ENCODE data around the gene RELN. TPM values are rescaled to one million over a fixed set of nuclear protein-coding genes. Genes with fewer than 3 reads are reported as not detected.

RELN gene
- total RNA-seq, 2 donors from 2014 or later: 1.5 to 1.6 TPM

DNA sequence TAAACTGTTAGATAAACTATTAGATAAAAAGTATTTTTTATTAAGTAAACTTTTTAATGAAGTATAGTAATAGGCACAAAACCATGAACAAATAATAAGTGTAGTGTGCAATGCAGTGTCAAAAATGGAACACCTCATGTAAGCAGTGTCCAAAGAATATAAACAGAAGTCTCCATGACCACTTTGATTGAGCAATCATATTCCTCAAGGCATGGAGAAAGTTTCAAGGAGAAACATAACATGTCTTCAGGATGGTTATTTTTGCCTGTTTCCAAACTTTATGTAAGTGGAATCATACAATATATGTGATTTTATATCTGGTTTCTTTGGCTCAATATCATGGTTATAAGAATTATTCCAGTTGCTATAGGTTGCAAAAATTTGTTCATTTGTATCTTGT is 6.1 kb upstream of the RELN start:
- DNase-seq (no peak), ATAC-seq (no peak)
- intact Hi-C loops (cut with DNase I, micrococcal nuclease): no loop called here

DNA sequence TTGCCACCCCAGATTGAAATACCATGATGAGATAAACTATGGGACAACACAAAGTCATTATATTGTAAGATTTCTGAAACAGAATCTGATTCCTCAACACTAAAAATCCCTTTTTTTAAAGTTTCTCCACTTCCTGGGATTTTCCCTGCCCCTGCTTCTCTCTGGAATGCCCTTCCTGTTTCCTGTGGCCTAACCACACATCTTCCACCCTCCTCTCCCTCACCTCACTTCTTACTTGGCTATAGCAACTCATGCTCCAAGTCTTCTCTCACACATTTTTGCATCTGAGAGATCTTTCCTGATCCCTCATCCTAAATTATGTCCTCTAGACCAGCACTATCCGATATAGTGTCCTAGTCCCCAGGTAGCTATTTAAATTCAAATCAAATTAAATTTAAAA is 4.1 kb upstream of the RELN start:
- ATAC-seq: no peak
- no peak for DNase-seq
- intact Hi-C loops (cut with DNase I, micrococcal nuclease): no loop called here

DNA sequence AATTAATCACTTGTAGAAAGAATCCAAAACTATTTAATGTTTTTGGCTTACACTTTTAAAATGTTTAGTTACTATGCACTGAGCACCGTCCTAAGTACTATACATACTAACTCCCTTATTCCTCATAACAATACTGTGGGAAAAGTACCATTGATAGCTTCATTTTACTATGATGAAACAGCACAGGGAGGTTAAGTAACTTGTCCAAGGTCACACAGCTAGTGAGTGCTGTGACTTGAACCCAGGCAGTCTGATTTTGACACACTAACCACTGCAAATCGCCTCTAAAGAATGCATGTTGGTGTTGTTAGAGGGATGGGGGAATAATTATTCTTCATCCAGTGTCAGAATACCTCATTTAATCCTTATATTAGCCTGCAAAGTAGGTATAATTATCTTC is 1.9 kb upstream of the RELN start:
- DNase-seq (no peak), ATAC-seq (no peak)
- intact Hi-C loops (cut with DNase I, micrococcal nuclease): no loop called here

DNA sequence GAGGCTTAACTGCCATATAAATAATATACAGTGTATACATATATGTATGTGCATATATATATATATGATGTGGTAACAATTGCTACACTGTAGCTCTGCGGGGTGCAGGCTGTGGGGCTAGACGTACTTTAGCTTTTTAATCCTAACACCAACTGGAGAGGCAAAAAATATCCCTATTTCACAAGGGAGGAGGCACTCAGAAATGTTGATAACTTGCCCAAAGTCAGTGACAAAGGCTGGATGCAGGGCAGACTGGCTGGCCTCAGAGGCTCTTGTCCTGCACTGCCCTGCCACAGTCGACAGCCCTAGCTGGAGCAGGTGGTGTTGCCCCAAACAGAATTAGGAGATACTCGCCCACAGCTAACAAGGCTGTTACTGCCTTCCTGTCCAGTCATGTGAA is 1.5 kb upstream of the RELN start:
- no peak for DNase-seq
- ATAC-seq: no peak
- intact Hi-C loops (cut with DNase I, micrococcal nuclease): no loop called here

DNA sequence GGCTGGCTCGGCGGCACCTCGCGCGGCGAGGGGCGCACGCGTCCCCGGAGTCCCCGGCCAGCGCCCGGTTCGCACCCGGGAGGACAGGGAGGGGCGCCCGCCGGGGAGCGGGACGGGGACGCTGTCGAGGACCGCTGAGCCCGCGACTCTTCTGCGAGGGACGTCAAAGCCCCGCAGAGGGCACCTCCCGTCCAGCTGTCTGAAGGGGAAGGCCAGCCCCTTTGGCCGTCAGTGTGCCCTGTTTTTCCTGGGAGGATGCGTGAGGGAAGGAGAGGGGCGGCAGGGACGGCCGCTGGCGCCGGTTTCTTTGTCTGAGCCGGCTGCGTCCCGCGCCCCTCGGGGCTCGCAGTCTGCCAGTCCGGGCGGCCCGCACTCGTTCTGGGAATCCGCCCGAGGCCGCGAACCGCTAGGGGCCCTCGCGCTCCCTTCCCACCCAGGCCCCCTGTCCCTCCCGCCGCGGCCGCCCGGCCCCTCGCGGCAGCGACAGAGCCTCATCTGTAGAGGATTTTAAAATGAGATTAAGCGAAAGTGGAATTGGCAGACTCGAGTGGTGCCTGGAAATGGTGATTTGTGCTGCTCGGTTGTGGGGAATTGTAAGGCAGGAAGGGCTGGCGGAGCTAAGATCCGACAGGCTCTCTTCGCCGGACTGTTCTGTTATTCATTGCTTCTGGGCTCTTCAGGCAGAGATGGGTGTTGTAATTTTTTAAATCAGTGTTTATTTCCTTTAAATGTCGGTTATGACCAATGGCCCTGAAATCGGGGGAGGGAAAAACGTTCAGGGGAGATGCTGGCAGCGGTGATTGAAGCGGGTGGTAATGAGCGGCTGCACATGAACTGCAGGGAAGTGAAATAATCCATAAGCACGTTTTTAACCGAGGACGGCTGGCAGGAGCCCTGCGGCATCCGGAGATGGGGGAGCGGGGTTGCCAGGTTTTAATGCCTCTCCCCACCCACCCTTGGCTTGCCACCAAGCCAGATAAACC is 618 bp upstream of the RELN start:
- DNase-seq (no peak), ATAC-seq (no peak)
- intact Hi-C loops (cut with DNase I, micrococcal nuclease): no loop called here

DNA sequence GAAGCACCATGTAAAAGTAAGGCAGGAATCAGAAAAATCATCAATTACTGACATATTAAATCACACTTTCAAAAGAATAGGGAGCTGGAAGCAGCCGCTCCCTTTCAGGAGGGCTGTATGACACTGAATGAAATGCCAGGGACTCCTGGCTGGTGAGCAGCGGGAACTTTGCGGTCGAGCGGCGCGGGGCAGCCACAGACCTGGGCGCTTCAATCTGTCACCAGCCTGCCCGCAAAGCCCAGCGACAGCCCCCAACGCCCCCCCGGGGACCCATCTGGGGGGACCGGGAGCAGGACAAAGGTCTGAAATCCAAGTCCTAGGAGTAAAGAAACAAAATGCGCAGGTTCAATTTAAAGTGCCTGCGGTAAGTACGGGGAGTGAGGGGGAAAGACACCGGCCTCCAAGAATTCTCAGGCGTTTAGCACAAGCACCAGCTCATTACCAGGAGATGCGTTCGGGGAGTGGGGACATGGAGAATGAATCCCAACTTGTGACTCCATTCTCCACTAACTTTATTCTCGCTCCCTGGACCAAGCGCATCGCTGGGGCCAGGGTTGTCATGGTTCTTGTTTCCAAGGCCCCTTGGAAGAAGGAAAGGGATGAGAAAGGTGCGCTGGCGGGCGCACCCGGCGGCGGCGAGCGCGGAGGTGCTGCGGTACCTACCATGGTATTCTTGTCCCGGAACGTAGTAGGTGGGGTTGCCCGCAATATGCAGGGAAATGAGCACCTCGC is 824 bp downstream of the RELN start:
- ATAC-seq: no peak
- intact Hi-C loops (cut with DNase I, micrococcal nuclease): no loop called here
- DNase-seq: no peak

DNA sequence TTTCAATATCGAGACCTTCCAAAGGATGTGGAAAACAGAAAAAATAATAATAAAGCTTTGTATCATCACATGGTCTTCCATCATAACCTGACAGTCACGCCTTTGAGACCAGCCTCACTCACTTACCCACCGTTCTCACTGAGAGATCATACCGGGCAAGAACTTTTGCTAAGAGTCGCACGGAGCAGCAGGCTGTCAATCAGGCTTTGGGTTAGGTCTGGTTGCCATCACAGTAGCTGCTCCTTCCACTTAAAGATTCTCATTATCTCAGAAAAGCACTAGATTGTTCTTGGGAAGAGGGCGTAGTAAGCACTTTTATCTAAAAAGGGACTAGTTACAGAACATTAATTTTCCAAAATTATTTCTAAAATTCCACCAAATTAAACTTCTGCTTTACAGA is 2.0 kb downstream of the RELN start:
- no peak for ATAC-seq
- no peak for DNase-seq
- intact Hi-C loops (cut with DNase I, micrococcal nuclease): no loop called here

DNA sequence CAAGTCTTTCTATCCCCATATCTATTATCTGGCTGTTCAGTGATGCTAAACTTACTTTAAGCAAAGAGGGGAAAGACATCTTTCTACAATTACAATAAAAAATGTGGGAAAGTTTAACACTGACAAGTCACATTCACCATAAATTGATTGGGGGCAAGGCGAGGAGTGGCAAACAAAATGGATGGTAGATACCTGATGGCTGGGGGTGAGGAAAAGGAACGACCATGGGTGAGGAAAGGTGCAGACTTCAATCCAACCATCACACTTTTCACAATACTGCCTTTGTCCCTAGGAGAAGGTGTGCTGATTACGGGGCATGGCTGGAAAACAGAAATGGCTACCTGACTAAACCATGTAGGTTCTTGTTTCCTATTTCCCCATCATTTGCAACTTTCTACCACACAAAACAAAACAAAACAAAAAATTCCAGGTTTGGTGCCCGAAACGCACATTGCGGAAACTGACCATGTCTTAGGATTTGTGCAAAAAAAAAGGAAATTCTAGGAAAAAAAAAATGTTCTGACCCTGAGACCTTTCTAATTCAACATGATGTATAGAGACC is 3.8 kb downstream of the RELN start:
- intact Hi-C loops (cut with DNase I, micrococcal nuclease): no loop called here
- ATAC-seq (no peak), DNase-seq (no peak)

DNA sequence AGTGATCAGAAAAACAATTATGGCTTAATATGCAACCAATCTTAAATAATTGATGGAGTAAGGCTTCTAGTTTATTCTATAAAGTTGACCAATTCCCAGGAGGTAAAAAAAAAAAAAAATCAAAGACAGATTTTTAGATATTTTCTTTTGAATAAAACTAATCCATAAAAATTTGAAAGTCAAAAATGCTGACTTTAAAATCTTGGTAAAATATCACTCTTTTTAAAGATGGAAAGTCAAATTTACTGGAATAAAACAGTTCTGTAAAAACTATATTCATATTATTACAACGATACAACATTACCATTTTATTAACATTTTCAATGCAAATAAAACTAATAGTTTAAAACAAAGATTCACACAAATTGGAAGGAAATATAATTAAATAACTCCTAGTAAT is 5.4 kb downstream of the RELN start:
- no peak for ATAC-seq
- DNase-seq: no peak
- intact Hi-C loops (cut with DNase I, micrococcal nuclease): no loop called here

DNA sequence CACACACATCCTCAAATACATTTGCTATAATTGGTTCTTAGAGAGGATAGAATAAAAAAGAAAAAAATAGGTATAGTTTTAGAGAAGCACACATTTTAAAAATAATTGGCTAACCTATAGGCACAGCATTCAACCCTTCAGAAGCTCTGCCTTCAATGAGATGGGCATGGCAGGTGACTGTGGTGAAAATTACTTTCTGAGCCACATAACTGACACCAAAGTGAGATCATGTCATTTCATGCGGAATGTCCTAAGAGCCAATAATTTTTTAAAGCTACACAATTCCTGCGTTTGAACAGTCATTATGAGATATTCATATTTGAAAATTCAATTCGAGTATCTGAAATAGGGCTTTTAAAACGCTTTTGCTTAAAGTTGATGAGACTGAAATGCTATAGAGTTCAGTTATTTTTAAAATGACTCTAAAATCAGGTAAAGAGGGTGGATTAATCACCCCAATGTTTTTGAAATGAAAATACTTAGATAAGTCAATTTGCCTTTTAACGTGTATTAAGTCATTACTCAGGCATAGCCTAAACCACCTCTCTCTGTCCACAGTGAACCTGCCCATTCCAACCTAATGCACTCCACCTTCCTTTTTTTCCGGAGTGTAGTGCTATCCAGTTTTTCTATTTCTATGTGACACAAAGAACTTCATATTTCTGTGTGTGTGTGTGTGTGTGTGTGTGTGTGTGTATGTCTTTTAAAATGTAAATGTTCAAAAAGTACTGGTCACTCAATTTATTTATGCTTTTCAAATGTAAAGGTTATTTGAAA is 6.1 kb downstream of the RELN start:
- intact Hi-C loops (cut with DNase I, micrococcal nuclease): no loop called here
- DNase-seq: no peak
- ATAC-seq: no peak

DNA sequence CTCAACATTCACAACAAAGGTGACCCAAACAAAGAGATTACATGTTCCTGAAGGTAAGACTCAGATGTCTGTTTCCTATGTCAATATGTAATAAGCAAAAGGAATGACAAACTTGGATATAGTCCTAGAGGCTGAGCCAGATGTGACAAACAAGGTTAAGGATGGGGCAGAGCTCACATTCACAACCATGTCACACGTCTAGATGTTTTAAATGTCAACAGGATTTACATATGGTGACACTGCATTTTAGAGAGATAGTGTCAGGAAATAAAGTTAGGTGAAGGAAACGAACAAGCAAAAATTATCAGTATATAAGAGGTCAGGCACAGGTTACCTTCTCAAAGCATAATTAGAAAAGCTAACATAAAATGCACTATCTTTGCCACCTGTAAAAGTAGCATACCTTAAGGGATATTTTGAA is 8.4 kb downstream of the RELN start:
- DNase-seq: no peak
- no peak for ATAC-seq
- intact Hi-C loops (cut with DNase I, micrococcal nuclease): no loop called here

DNA sequence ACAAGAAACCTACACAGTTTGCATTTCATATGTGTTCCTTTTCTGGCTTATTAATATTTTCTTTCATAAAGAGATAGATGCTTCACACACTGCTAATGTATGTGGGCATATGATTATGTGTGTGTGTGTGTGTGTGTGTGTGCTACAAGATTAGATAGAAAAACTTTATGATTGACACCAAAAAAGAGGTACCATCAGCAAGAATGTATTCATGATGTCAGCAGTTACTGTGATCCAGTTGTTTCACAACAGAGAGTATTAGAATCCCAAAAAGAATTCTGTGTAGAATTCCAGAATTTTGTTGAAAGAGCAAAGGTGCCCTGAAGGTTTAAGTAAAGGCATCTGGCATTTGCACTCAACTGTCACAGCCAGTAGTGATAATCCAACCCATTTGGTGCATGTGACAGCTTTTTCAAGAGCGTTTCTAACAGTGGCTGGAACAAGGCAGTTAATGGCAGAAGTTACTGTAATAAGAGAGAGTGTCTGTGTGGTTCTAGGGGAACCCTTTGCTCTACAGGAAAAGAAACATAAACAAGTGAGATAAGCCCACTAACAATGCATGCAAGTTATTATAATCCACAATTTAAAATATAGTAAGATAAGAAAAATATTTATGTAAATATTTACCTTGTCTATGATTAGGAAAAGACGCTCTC is 16.6 kb downstream of the RELN start:
- ATAC-seq (no peak), DNase-seq (no peak)
- intact Hi-C loops (cut with DNase I, micrococcal nuclease): no loop called here

DNA sequence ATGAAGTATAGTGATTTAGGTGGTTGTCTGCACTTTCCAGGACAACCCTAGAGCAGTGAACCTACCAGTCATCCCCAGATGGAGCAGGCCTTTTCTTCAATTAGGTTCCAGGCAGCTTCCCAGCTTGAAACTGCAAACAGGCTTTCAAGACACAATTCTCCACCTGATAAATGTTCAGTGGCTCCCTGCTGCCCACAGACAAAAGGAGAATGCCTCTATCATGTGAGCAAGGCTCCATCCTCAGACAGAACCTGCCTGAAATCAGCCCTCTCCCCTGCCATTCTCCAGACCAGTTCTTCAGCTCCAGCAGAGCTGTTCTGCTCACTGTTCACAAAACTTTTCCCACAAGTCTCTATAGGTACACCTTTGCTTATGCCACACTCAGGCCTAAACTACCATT is 22.1 kb downstream of the RELN start:
- DNase-seq (no peak), ATAC-seq (no peak)
- intact Hi-C loops (cut with DNase I, micrococcal nuclease): no loop called here

DNA sequence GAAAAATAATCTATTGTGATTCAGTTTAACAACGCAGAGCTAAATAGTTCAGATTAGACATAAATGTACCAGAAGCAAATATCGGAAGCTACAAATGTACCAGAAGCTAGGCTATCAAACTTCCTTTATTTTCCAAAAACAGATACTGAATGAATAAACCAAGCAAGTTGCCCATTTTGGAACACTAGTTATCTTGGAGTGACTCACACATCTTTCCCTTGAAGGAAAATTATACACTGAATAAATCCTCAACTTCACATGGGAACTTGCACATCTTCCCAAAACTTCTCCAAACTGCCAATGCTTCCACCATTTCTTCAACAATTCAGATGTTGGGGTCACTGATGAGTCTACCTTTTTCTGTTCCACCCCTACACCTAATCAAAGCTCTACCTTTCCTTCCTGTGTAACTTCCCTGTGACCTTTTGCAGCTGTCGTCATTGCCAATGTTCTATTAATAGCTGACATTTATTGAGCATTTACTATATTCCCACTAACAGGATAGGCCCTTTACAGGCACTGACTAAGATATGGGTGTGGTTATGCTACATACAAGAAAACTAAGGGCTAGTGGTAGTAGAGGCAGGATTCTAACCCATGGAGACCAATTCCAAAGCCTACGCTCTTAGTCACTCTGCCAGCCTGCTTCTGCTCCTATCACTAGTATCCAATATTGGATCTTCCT is 22.7 kb downstream of the RELN start:
- ATAC-seq (no peak), DNase-seq (no peak)
- intact Hi-C loops (cut with DNase I, micrococcal nuclease): no loop called here

DNA sequence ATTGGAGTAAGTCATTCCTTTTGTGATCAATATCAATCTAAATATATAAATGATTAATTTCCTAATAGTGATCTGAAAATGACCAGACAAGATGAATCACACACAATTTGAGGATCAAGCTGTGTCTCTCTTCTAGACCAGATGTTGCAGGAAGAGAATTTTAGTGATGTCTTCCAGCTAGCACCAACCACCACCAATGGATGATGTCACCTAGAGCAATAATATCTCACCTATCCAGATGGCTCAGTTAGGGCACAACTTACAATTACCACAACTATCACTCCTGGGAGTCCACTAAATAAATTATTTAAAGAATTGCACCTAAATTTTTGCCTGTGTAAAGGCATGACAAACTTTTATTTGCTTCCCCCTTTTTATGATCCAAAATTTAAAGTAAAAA is 25.2 kb downstream of the RELN start:
- ATAC-seq (no peak), DNase-seq (no peak)

DNA sequence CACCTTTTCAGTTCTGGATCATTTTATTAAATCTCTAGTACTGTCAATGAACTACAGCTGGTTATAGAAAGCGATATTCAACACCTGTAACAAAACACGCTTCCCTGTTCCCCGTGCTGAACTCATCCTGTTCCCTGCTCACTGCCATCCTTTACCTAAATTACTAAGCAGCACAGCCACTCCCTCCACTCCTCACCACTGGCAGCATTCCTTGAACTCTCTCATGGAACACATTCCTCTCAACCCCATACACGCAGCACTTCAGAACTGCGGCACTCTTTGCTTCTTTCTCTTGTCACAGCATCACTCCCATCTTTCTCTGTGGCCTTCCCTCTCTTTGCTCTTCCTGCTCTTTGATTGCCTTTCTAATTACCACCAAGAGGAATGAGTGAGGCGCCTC is 27.4 kb downstream of the RELN start:
- intact Hi-C loops (cut with DNase I, micrococcal nuclease): no loop called here
- no peak for ATAC-seq
- no peak for DNase-seq

More for the DNA sequence above, 25.2 kb downstream of the RELN start:
- intact Hi-C loops (cut with DNase I, micrococcal nuclease): no loop called here

DNA sequence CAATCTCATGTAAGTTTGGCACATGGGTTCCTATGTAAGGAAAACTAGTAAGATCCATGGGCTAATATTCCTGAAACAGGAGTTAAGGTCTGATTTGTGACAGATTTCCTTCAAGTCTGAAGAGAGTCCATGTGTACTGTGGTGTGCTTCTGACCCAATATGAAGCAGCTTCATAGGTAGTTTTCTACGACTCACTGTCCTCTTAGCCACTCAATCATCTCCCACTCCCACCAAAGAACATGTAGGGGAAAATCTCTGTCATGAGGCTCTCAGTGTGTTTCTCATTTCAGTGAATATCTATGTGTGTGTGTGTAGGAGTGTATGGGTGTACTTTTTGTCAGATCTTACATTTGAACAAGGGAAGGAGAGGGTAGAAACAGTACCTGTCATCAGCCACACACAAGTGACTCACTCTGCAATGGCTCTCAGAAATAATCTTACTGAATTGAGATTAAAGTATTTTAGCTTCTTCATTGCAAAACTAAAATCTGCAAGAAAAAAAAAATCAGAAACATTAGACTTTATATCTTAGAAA is 31.1 kb downstream of the RELN start:
- DNase-seq (no peak), ATAC-seq (no peak)
- intact Hi-C loops (cut with DNase I, micrococcal nuclease): no loop called here

DNA sequence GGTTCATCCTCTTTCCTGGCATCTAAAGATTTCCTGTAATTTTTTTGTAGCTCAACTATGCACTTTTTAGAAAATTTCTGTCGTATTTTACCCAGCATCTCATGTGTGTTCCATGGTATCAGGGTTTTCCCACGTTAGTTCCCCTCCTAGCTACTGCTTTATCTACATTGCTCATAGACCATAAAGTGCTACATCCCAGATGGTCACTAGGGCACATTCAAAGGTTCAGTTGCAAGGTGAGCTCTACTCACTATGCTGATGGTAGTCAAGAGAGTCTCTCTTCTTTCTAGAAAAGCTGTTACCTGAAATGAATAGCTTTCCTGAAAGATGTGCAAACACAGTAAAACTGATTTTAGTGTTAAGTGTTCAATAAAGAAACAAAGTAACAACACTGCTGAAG is 33.5 kb downstream of the RELN start:
- intact Hi-C loops (cut with DNase I, micrococcal nuclease): no loop called here
- no peak for DNase-seq
- ATAC-seq: no peak
